OCI-LY1 (cell line): ENCODE results near the gene LRRK2.
"Not testable (repeated sequence)": the region's sequence is repeated elsewhere in the genome, so short reads cannot be mapped to it uniquely, and the experiment has no call there.

Experiments
- H2AFZ ChIP-seq: fragments of 200-600 bp; sonication (generic), shearing (Covaris generic); 2 replicates; pipeline ENCODE4 v1.6.0; 2014; ENCODE audit warnings: antibody characterized with exemption, mild to moderate bottlenecking, low read length
- H3F3A ChIP-seq: fragments of 200-600 bp; sonication (generic), shearing (Covaris generic); 2 replicates; pipeline ENCODE4 v1.6.0; 2014; ENCODE audit warnings: mild to moderate bottlenecking, antibody characterized with exemption, low read length, moderate library complexity; ENCODE audit not compliant: insufficient read depth
- H3K27ac ChIP-seq: fragments of 200-600 bp; sonication (generic); 2 replicates; pipeline ENCODE4 v1.5.1; 2014; ENCODE audit warnings: low read length, mixed run types, mild to moderate bottlenecking, low read depth; ENCODE audit not compliant: poor library complexity, severe bottlenecking
- H3K27me3 ChIP-seq: fragments of 200-600 bp; sonication (generic); 2 replicates; pipeline ENCODE4 v1.6.0; 2014; ENCODE audit warnings: antibody characterized with exemption, mild to moderate bottlenecking, low read length, moderate library complexity; ENCODE audit not compliant: insufficient read depth
- H3K36me3 ChIP-seq: fragments of 200-600 bp; sonication (generic); 2 replicates; pipeline ENCODE4 v1.6.1; 2014; ENCODE audit warnings: mild to moderate bottlenecking, antibody characterized with exemption, low read length, moderate library complexity, mixed read lengths; ENCODE audit not compliant: insufficient read depth
- H3K4me1 ChIP-seq: fragments of 200-600 bp; sonication (generic); 2 replicates; pipeline ENCODE4 v1.5.1; 2014; ENCODE audit warnings: mild to moderate bottlenecking, low read length, moderate library complexity; ENCODE audit not compliant: insufficient read depth, severe bottlenecking
- H3K4me2 ChIP-seq: fragments of 200-600 bp; sonication (generic), shearing (Covaris generic); 2 replicates; pipeline ENCODE4 v1.6.1; 2014; ENCODE audit warnings: low read length
- H3K4me3 ChIP-seq: fragments of 200-600 bp; sonication (generic); 2 replicates; pipeline ENCODE4 v1.5.1; 2014; ENCODE audit warnings: low read length, low read depth, mild to moderate bottlenecking, mixed read lengths; ENCODE audit not compliant: poor library complexity, severe bottlenecking
- H3K79me2 ChIP-seq: fragments of 200-600 bp; shearing (Covaris generic); 2 replicates; pipeline ENCODE4 v1.6.1; 2016; ENCODE audit warnings: mixed run types, low read length, mixed read lengths; ENCODE audit not compliant: insufficient read depth
- H3K9ac ChIP-seq: fragments of 200-600 bp; sonication (generic), shearing (Covaris generic); 2 replicates; pipeline ENCODE4 v1.6.1; 2014; ENCODE audit warnings: mild to moderate bottlenecking, low read length, mixed read lengths
- H3K9me2 ChIP-seq: fragments of 200-600 bp; sonication (generic), shearing (Covaris generic); 2 replicates; pipeline ENCODE4 v1.6.1; 2014; ENCODE audit warnings: low read depth, mild to moderate bottlenecking, low read length, mixed read lengths
- H3K9me3 ChIP-seq: fragments of 200-600 bp; shearing (Covaris generic); 2 replicates; pipeline ENCODE4 v1.6.1; 2014; ENCODE audit warnings: low read length, mixed read lengths
- H4K20me1 ChIP-seq: fragments of 200-600 bp; sonication (generic), shearing (Covaris generic); 2 replicates; pipeline ENCODE4 v1.6.0; 2016; ENCODE audit warnings: mild to moderate bottlenecking, low read length; ENCODE audit not compliant: insufficient read depth
- CTCF ChIP-seq: fragments of 200-600 bp; sonication (generic), shearing (Covaris generic); IDR thresholded peaks from 2 replicates; pipeline ENCODE4 v1.5.1; 2017; ENCODE audit warnings: mild to moderate bottlenecking, antibody characterized with exemption, low read length, moderate library complexity, mixed read lengths
- EZH2 ChIP-seq: fragments of 200-600 bp; sonication (generic), shearing (Covaris generic); IDR thresholded peaks from 2 replicates; pipeline ENCODE4 v1.8.0; 2017; ENCODE audit warnings: borderline replicate concordance, mixed run types, mild to moderate bottlenecking, antibody characterized with exemption, low read length, moderate library complexity, mixed read lengths

The LRRK2 gene

GRCh38 chr12:40378691-40379090 lies 153.9 kb downstream of the LRRK2 start:
- Histone ChIP-seq H3K4me3 (no peak overlapping the region), H3K4me2 (no peak overlapping the region), H4K20me1 (no peaks in the 10 kb centered on the region), H3K36me3 (no peaks in the 10 kb centered on the region), H3K9ac (no peak overlapping the region), H3F3A (no peaks in the 10 kb centered on the region), H2AFZ (no peak overlapping the region), H3K4me1 (peaks cover 3% of the 10 kb centered on the region), H3K79me2 (no peaks in the 10 kb centered on the region), H3K27me3 (no peaks in the 10 kb centered on the region), H3K9me2 (no peaks in the 10 kb centered on the region), H3K27ac (no peak overlapping the region), H3K9me3 (peaks cover 3% of the 10 kb centered on the region; the same call in 1 of the 2 replicates)
- TF ChIP-seq CTCF (no peak), EZH2 (no peak)

- Histone ChIP-seq H3K36me3 (no peaks in the 10 kb centered on the region), H3K4me1 (peaks cover 3% of the 10 kb centered on the region), H3K9me3 (peaks cover 3% of the 10 kb centered on the region; the same call in 1 of the 2 replicates), H3K9me2 (no peaks in the 10 kb centered on the region), H3K27ac (no peak overlapping the region), H3F3A (no peaks in the 10 kb centered on the region), H4K20me1 (no peaks in the 10 kb centered on the region), H2AFZ (no peak overlapping the region), H3K4me2 (no peak overlapping the region), H3K4me3 (no peak overlapping the region), H3K27me3 (no peaks in the 10 kb centered on the region), H3K9ac (no peak overlapping the region), H3K79me2 (no peaks in the 10 kb centered on the region)
- TF ChIP-seq EZH2: no peak
- TF ChIP-seq CTCF: no peak
These were observed 157.4 kb downstream of the LRRK2 start for GRCh38 chr12:40382217-40382616.

GRCh38 chr12:40387279-40387678 lies 162.5 kb downstream of the LRRK2 start:
- H3K36me3 ChIP-seq, H3K4me1 ChIP-seq, H3K9me2 ChIP-seq, H3K79me2 ChIP-seq, H3F3A ChIP-seq, H4K20me1 ChIP-seq, H3K9me3 ChIP-seq, H2AFZ ChIP-seq, H3K27me3 ChIP-seq, H3K4me2 ChIP-seq, H3K4me3 ChIP-seq, H3K27ac ChIP-seq, H3K9ac ChIP-seq: not testable (repeated sequence)

GRCh38 chr12:40390980-40391379 lies 166.2 kb downstream of the LRRK2 start:
- no peak overlapping the region for H2AFZ ChIP-seq
- H3K36me3 ChIP-seq: no peaks in the 10 kb centered on the region
- no peak overlapping the region for H3K4me2 ChIP-seq
- H3K27ac ChIP-seq: no peak overlapping the region
- no peaks in the 10 kb centered on the region for H3F3A ChIP-seq
- H3K9me3 ChIP-seq: no peaks in the 10 kb centered on the region
- no peaks in the 10 kb centered on the region for H3K9me2 ChIP-seq
- TF ChIP-seq CTCF: no peak
- H3K9ac ChIP-seq: no peak overlapping the region
- no peaks in the 10 kb centered on the region for H3K79me2 ChIP-seq
- no peaks in the 10 kb centered on the region for H4K20me1 ChIP-seq
- no peak overlapping the region for H3K4me3 ChIP-seq
- no peaks in the 10 kb centered on the region for H3K27me3 ChIP-seq
- no peaks in the 10 kb centered on the region for H3K4me1 ChIP-seq
